Activated naive CD8-positive, alpha-beta T cell treated with anti-CD3 and anti-CD28 coated beads, Interleukin-2, amount 50 U/mL, for 24 hours (primary cell): ENCODE results near the gene DLG2.

Experiments used
- ATAC-seq: fragments of 150-1000 bp; cut with Tn5 transposase; one replicate; pipeline ENCODE4 v1.10.0; 2021
- DNase-seq: peaks from one replicate; pipeline ENCODE4 v3.0.0; 2021
- H3K27ac Mint-ChIP-seq: one replicate; pipeline ENCODE4 v1.8.0; 2021; ENCODE audit warnings: mild to moderate bottlenecking, mixed read lengths
- H3K27me3 Mint-ChIP-seq: one replicate; pipeline ENCODE4 v1.8.0; 2021; ENCODE audit warnings: mixed read lengths
- H3K36me3 Mint-ChIP-seq: one replicate; pipeline ENCODE4 v1.8.0; 2021; ENCODE audit warnings: low read depth, mixed read lengths
- H3K4me1 Mint-ChIP-seq: one replicate; pipeline ENCODE4 v1.8.0; 2021; ENCODE audit warnings: mixed read lengths
- H3K4me3 Mint-ChIP-seq: one replicate; pipeline ENCODE4 v1.8.0; 2021; ENCODE audit warnings: mild to moderate bottlenecking, moderate library complexity, mixed read lengths
- H3K9me3 Mint-ChIP-seq: one replicate; pipeline ENCODE4 v1.8.0; 2021; ENCODE audit warnings: mixed read lengths

The DLG2 gene

GRCh38 chr11:85485902-85486301, 141.2 kb downstream of the DLG2 start:
- DNase-seq, result no peak
- ATAC-seq, result no peak
- Mint-ChIP-seq H3K36me3 (peaks cover 7% of the 10 kb centered on the region), H3K9me3 (peaks cover 44% of the 10 kb centered on the region), H3K27me3 (no peaks in the 10 kb centered on the region), H3K4me3 (no peak overlapping the region), H3K27ac (no peak overlapping the region), H3K4me1 (no peaks in the 10 kb centered on the region)

GRCh38 chr11:85483861-85484260, 143.3 kb downstream of the DLG2 start:
- ATAC-seq, result no peak
- no peak for DNase-seq
- no peak overlapping the region for H3K4me3 Mint-ChIP-seq
- no peaks in the 10 kb centered on the region for H3K27me3 Mint-ChIP-seq
- peaks cover 7% of the 10 kb centered on the region for H3K36me3 Mint-ChIP-seq
- no peak overlapping the region for H3K27ac Mint-ChIP-seq
- H3K4me1 Mint-ChIP-seq, result no peaks in the 10 kb centered on the region
- H3K9me3 Mint-ChIP-seq, result peaks cover 39% of the 10 kb centered on the region

GRCh38 chr11:85481862-85482261, 145.3 kb downstream of the DLG2 start:
- Mint-ChIP-seq H3K27me3 (no peaks in the 10 kb centered on the region), H3K4me3 (no peak overlapping the region), H3K9me3 (peaks cover 21% of the 10 kb centered on the region), H3K27ac (no peak overlapping the region), H3K36me3 (peaks cover 4% of the 10 kb centered on the region), H3K4me1 (no peaks in the 10 kb centered on the region)
- no peak for DNase-seq
- ATAC-seq, result no peak

GRCh38 chr11:85475660-85476517, 151.3 kb downstream of the DLG2 start:
- peaks cover 2% of the 10 kb centered on the region for H3K36me3 Mint-ChIP-seq

GRCh38 chr11:85472953-85473352, 154.2 kb downstream of the DLG2 start:
- ATAC-seq (no peak), DNase-seq (no peak)
- no peaks in the 10 kb centered on the region for H3K27me3 Mint-ChIP-seq
- peaks cover 2% of the 10 kb centered on the region for H3K36me3 Mint-ChIP-seq
- no peak overlapping the region for H3K27ac Mint-ChIP-seq
- peaks cover 31% of the 10 kb centered on the region for H3K9me3 Mint-ChIP-seq
- H3K4me3 Mint-ChIP-seq, result no peak overlapping the region
- H3K4me1 Mint-ChIP-seq, result no peaks in the 10 kb centered on the region

More at GRCh38 chr11:85475660-85476517, 151.3 kb downstream of the DLG2 start:
- no peak for DNase-seq
- no peak overlapping the region for H3K27ac Mint-ChIP-seq
- H3K4me1 Mint-ChIP-seq, result no peaks in the 10 kb centered on the region
- no peaks in the 10 kb centered on the region for H3K27me3 Mint-ChIP-seq
- no peak overlapping the region for H3K4me3 Mint-ChIP-seq
- peaks cover 13% of the 10 kb centered on the region for H3K9me3 Mint-ChIP-seq
- ATAC-seq, result no peak

- Mint-ChIP-seq H3K27ac (no peak overlapping the region), H3K27me3 (no peaks in the 10 kb centered on the region), H3K36me3 (no peaks in the 10 kb centered on the region), H3K4me3 (no peak overlapping the region), H3K9me3 (peaks cover 44% of the 10 kb centered on the region), H3K4me1 (no peaks in the 10 kb centered on the region)
- ATAC-seq (no peak), DNase-seq (no peak)
Measured at GRCh38 chr11:85464283-85464682, 162.9 kb downstream of the DLG2 start.

GRCh38 chr11:85459304-85459703, 167.8 kb downstream of the DLG2 start:
- Mint-ChIP-seq H3K27ac (no peak overlapping the region), H3K36me3 (peaks cover 5% of the 10 kb centered on the region), H3K9me3 (peaks cover 56% of the 10 kb centered on the region), H3K4me1 (no peaks in the 10 kb centered on the region), H3K27me3 (no peaks in the 10 kb centered on the region), H3K4me3 (no peak overlapping the region)
- DNase-seq (no peak), ATAC-seq (no peak)

- H3K4me1 Mint-ChIP-seq, result no peaks in the 10 kb centered on the region
- peaks cover 9% of the 10 kb centered on the region for H3K9me3 Mint-ChIP-seq
- H3K27ac Mint-ChIP-seq, result no peak overlapping the region
- no peaks in the 10 kb centered on the region for H3K27me3 Mint-ChIP-seq
- no peak overlapping the region for H3K4me3 Mint-ChIP-seq
- DNase-seq (no peak), ATAC-seq (no peak)
- no peaks in the 10 kb centered on the region for H3K36me3 Mint-ChIP-seq
Measured at GRCh38 chr11:85444479-85444878, 182.7 kb downstream of the DLG2 start.

- no peak overlapping the region for H3K4me3 Mint-ChIP-seq
- no peak overlapping the region for H3K27ac Mint-ChIP-seq
- H3K27me3 Mint-ChIP-seq, result no peaks in the 10 kb centered on the region
- no peak for DNase-seq
- no peak for ATAC-seq
- peaks cover 32% of the 10 kb centered on the region for H3K9me3 Mint-ChIP-seq
- no peaks in the 10 kb centered on the region for H3K4me1 Mint-ChIP-seq
- H3K36me3 Mint-ChIP-seq, result peaks cover 2% of the 10 kb centered on the region
Measured at GRCh38 chr11:85440273-85440672, 186.9 kb downstream of the DLG2 start.

- no peaks in the 10 kb centered on the region for H3K27me3 Mint-ChIP-seq
- no peak for ATAC-seq
- peaks cover 2% of the 10 kb centered on the region for H3K36me3 Mint-ChIP-seq
- H3K4me1 Mint-ChIP-seq, result no peaks in the 10 kb centered on the region
- H3K4me3 Mint-ChIP-seq, result no peak overlapping the region
- H3K9me3 Mint-ChIP-seq, result peaks cover 49% of the 10 kb centered on the region
- no peak for DNase-seq
- no peak overlapping the region for H3K27ac Mint-ChIP-seq
Measured at GRCh38 chr11:85438328-85438727, 188.8 kb downstream of the DLG2 start.

- no peaks in the 10 kb centered on the region for H3K27me3 Mint-ChIP-seq
- peaks cover 59% of the 10 kb centered on the region for H3K9me3 Mint-ChIP-seq
- no peak overlapping the region for H3K27ac Mint-ChIP-seq
- DNase-seq (no peak), ATAC-seq (no peak)
- H3K4me1 Mint-ChIP-seq, result no peaks in the 10 kb centered on the region
- no peaks in the 10 kb centered on the region for H3K36me3 Mint-ChIP-seq
- no peak overlapping the region for H3K4me3 Mint-ChIP-seq
Measured at GRCh38 chr11:85431319-85431718, 195.8 kb downstream of the DLG2 start.

GRCh38 chr11:85423794-85424193, 203.3 kb downstream of the DLG2 start:
- no peak for ATAC-seq
- H3K36me3 Mint-ChIP-seq, result peaks cover 3% of the 10 kb centered on the region
- H3K4me1 Mint-ChIP-seq, result no peaks in the 10 kb centered on the region
- peaks cover 49% of the 10 kb centered on the region for H3K9me3 Mint-ChIP-seq
- DNase-seq, result no peak
- H3K27ac Mint-ChIP-seq, result no peak overlapping the region
- H3K27me3 Mint-ChIP-seq, result no peaks in the 10 kb centered on the region
- H3K4me3 Mint-ChIP-seq, result no peak overlapping the region

GRCh38 chr11:85423316-85423715, 203.8 kb downstream of the DLG2 start:
- H3K36me3 Mint-ChIP-seq, result peaks cover 3% of the 10 kb centered on the region
- no peaks in the 10 kb centered on the region for H3K4me1 Mint-ChIP-seq
- no peaks in the 10 kb centered on the region for H3K27me3 Mint-ChIP-seq
- no peak overlapping the region for H3K27ac Mint-ChIP-seq
- H3K9me3 Mint-ChIP-seq, result peaks cover 49% of the 10 kb centered on the region
- DNase-seq, result no peak
- H3K4me3 Mint-ChIP-seq, result no peak overlapping the region
- no peak for ATAC-seq

GRCh38 chr11:85414175-85414574, 213.0 kb downstream of the DLG2 start:
- ATAC-seq (no peak), DNase-seq (no peak)
- Mint-ChIP-seq H3K4me3 (no peak overlapping the region), H3K9me3 (peaks cover 68% of the 10 kb centered on the region), H3K36me3 (no peaks in the 10 kb centered on the region), H3K27ac (no peak overlapping the region), H3K27me3 (no peaks in the 10 kb centered on the region), H3K4me1 (no peaks in the 10 kb centered on the region)

GRCh38 chr11:85407648-85408047, 219.5 kb downstream of the DLG2 start:
- no peak overlapping the region for H3K4me3 Mint-ChIP-seq
- ATAC-seq (no peak), DNase-seq (no peak)
- H3K36me3 Mint-ChIP-seq, result no peaks in the 10 kb centered on the region
- no peaks in the 10 kb centered on the region for H3K27me3 Mint-ChIP-seq
- peaks cover 29% of the 10 kb centered on the region for H3K9me3 Mint-ChIP-seq
- H3K27ac Mint-ChIP-seq, result no peak overlapping the region
- no peaks in the 10 kb centered on the region for H3K4me1 Mint-ChIP-seq
